Stimulated activated CD8-positive, alpha-beta memory T cell treated with anti-CD3 and anti-CD28 coated beads, Interleukin-7, amount 100 ng/mL, for 24 hours (primary cell): Measurements from ENCODE around the gene ABITRAM.
A peak's percentile ranks its signal among the peaks of the same experiment; 100 is the strongest.
"Not testable (repeated sequence)": the region's sequence is repeated elsewhere in the genome, so short reads cannot be mapped to it uniquely, and the experiment has no call there.

Experiments
- DNase-seq: peaks from one replicate; pipeline ENCODE4 v3.0.0-alpha.2; 2020; ENCODE audit warnings: low read depth

The ABITRAM gene

GRCh38 chr9:108934323-108934893 lies at the start of gene ABITRAM:
TSS of gene ABITRAM (plus strand) at chr9:108934400. CDS start at chr9:108934487, 87 bp downstream.
- peak; percentile 40 for DNase-seq

- DNase-seq = no peak
Measured at GRCh38 chr9:108884701-108885100, 49.5 kb upstream of the ABITRAM start.

- DNase-seq = peak; percentile 15
Measured at GRCh38 chr9:108885643-108886348, 48.4 kb upstream of the ABITRAM start.

- not testable (repeated sequence) for DNase-seq
Measured at GRCh38 chr9:108886594-108887271, 47.5 kb upstream of the ABITRAM start.

GRCh38 chr9:108889649-108890067 lies 44.5 kb upstream of the ABITRAM start:
- DNase-seq = no peak

- DNase-seq = no peak
Measured at GRCh38 chr9:108894225-108894997, 39.8 kb upstream of the ABITRAM start.

GRCh38 chr9:108897324-108898096 lies 36.7 kb upstream of the ABITRAM start:
- no peak for DNase-seq

GRCh38 chr9:108899023-108899695 lies 35.0 kb upstream of the ABITRAM start:
- not testable (repeated sequence) for DNase-seq

GRCh38 chr9:108900176-108900575 lies 34.0 kb upstream of the ABITRAM start:
- no peak for DNase-seq

GRCh38 chr9:108903420-108904103 lies 30.6 kb upstream of the ABITRAM start:
- DNase-seq = no peak

GRCh38 chr9:108904161-108904560 lies 30.0 kb upstream of the ABITRAM start:
- no peak for DNase-seq

GRCh38 chr9:108905494-108905893 lies 28.7 kb upstream of the ABITRAM start:
- DNase-seq = no peak

GRCh38 chr9:108910402-108910801 lies 23.8 kb upstream of the ABITRAM start:
- no peak for DNase-seq

- no peak for DNase-seq
Measured at GRCh38 chr9:108910914-108911313, 23.3 kb upstream of the ABITRAM start.

GRCh38 chr9:108911820-108912219 lies 22.4 kb upstream of the ABITRAM start:
- no peak for DNase-seq

- no peak for DNase-seq
Measured at GRCh38 chr9:108913391-108913790, 20.8 kb upstream of the ABITRAM start.

- no peak for DNase-seq
Measured at GRCh38 chr9:108919517-108919916, 14.7 kb upstream of the ABITRAM start.

GRCh38 chr9:108920401-108920800 lies 13.8 kb upstream of the ABITRAM start:
- DNase-seq = not testable (repeated sequence)

GRCh38 chr9:108921200-108921599 lies 13.0 kb upstream of the ABITRAM start:
- DNase-seq = no peak

- no peak for DNase-seq
Measured at GRCh38 chr9:108924466-108924865, 9.7 kb upstream of the ABITRAM start.
